ENCODE results near the gene COMMD4. TPM values are rescaled to one million over a fixed set of nuclear protein-coding genes. Genes with fewer than 3 reads are reported as not detected.
"Not testable (repeated sequence)": the region's sequence is repeated elsewhere in the genome, so short reads cannot be mapped to it uniquely, and the experiment has no call there.

Gene COMMD4
- total and polyA plus RNA-seq, 5 donors from 2014 or later, result 30.3 to 68.1 (median 47.5) TPM

DNA sequence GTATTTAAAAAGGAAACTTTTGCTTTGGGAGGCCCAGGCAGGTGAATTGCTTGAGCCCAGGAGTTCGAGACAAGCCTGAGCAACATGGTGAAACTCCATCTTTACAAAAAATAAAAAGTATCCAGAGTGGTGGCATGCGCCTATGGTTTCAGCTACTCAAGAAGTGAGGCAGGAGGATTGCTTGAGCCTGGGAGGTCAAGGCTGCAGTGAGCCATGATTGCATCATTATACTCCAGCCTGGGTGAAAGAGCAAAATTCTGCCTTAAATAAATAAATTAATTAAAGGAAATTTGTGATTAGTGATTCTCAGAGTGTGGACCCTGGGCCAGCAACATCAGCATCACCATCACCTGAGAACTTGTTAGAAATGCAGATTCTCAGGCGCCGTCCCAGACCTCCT, 9.9 kb upstream of the COMMD4 start:
- Histone ChIP-seq H3K27me3 (ENCODE audit: control insufficient read depth, insufficient read depth, low read length) (no peaks in the 10 kb centered on the region), H3K9me3 (ENCODE audit: control insufficient read depth in 2 of 2, low read length in 2 of 2) (no peaks in the 10 kb centered on the region), H3K27ac (ENCODE audit: insufficient read depth, low read length, poor library complexity, severe bottlenecking) (no peak overlapping the region), H3K36me3 (ENCODE audit: control insufficient read depth, insufficient read depth, low read length) (no peaks in the 10 kb centered on the region), H3K4me3 (ENCODE audit: low read depth, low read length) (no peak overlapping the region), H3K4me1 (ENCODE audit: control insufficient read depth, insufficient read depth, low read length, poor library complexity, severe bottlenecking) (no peaks in the 10 kb centered on the region)
- H3K4me1 Mint-ChIP-seq, result no peaks in the 10 kb centered on the region
- DNase-seq, result no peak
- no peaks in the 10 kb centered on the region for H3K9me3 Mint-ChIP-seq
- H3K27me3 Mint-ChIP-seq, result no peaks in the 10 kb centered on the region
- no peak overlapping the region for H3K4me3 Mint-ChIP-seq
- H3K36me3 Mint-ChIP-seq, result no peaks in the 10 kb centered on the region
- no peak for ATAC-seq (ENCODE audit: low read depth in 2 of 2)
- no peak overlapping the region for H3K27ac Mint-ChIP-seq

DNA sequence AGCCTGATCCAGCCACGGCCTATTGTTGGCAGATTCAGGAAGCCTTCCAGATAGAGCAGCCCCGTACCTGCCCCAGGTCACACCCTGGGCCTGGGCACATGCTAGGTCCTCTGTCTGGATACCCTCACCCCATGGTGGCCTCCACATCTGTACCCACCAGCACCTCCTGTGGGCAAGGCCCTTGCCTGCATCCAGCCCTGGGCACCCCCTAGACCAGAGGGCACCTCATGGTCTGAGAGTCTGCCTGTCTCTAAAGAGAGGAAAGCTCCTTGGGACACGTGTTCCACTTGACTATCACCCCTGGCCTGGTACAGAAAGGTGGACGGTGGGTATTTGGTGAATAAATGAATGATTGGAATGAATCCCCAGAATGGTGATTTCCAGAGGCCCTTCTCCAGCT, 8.9 kb upstream of the COMMD4 start:
- no peaks in the 10 kb centered on the region for H3K27me3 ChIP-seq (ENCODE audit: control insufficient read depth, insufficient read depth, low read length)
- no peak overlapping the region for H3K4me3 ChIP-seq (ENCODE audit: low read depth, low read length)
- Mint-ChIP-seq H3K4me3 (no peak overlapping the region), H3K27me3 (no peaks in the 10 kb centered on the region), H3K27ac (no peak overlapping the region), H3K36me3 (no peaks in the 10 kb centered on the region), H3K4me1 (no peaks in the 10 kb centered on the region), H3K9me3 (no peaks in the 10 kb centered on the region)
- ATAC-seq (ENCODE audit: low read depth in 2 of 2), result no peak
- no peak for DNase-seq
- no peaks in the 10 kb centered on the region for H3K9me3 ChIP-seq (ENCODE audit: control insufficient read depth in 2 of 2, low read length in 2 of 2)
- H3K27ac ChIP-seq (ENCODE audit: insufficient read depth, low read length, poor library complexity, severe bottlenecking), result no peak overlapping the region
- H3K4me1 ChIP-seq (ENCODE audit: control insufficient read depth, insufficient read depth, low read length, poor library complexity, severe bottlenecking), result no peaks in the 10 kb centered on the region
- no peaks in the 10 kb centered on the region for H3K36me3 ChIP-seq (ENCODE audit: control insufficient read depth, insufficient read depth, low read length)

DNA sequence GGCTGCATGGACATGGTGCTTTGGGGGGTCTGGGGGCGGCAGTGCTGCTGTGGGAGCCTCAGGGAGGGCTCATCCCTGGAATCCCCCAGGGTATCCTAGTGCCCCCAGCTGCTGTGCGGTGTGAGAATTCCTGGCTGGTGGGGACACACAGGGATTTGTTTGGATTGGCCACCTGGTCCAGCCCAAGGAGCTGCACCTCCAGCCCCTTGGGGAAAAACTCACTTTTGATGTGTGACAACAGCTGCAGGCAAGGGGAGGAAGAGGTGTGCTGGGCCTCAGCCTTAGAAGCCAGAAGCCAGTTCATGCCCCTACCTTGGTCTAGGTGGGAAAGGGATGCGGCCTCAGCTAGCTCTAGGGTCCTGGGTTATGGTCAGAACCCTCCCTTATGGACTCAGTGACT, 8.4 kb upstream of the COMMD4 start:
- H3K36me3 ChIP-seq (ENCODE audit: control insufficient read depth, insufficient read depth, low read length), result no peaks in the 10 kb centered on the region
- DNase-seq (no peak), ATAC-seq (ENCODE audit: low read depth in 2 of 2) (no peak)
- no peaks in the 10 kb centered on the region for H3K27me3 ChIP-seq (ENCODE audit: control insufficient read depth, insufficient read depth, low read length)
- no peak overlapping the region for H3K27ac ChIP-seq (ENCODE audit: insufficient read depth, low read length, poor library complexity, severe bottlenecking)
- H3K4me1 ChIP-seq (ENCODE audit: control insufficient read depth, insufficient read depth, low read length, poor library complexity, severe bottlenecking), result no peaks in the 10 kb centered on the region
- Mint-ChIP-seq H3K4me3 (no peak overlapping the region), H3K9me3 (no peaks in the 10 kb centered on the region), H3K27me3 (no peaks in the 10 kb centered on the region), H3K27ac (no peak overlapping the region), H3K4me1 (no peaks in the 10 kb centered on the region), H3K36me3 (no peaks in the 10 kb centered on the region)
- no peak overlapping the region for H3K4me3 ChIP-seq (ENCODE audit: low read depth, low read length)
- no peaks in the 10 kb centered on the region for H3K9me3 ChIP-seq (ENCODE audit: control insufficient read depth in 2 of 2, low read length in 2 of 2)

- H3K9me3 Mint-ChIP-seq, result no peaks in the 10 kb centered on the region
- Histone ChIP-seq H3K27ac (ENCODE audit: insufficient read depth, low read length, poor library complexity, severe bottlenecking) (no peak overlapping the region), H3K9me3 (ENCODE audit: control insufficient read depth in 2 of 2, low read length in 2 of 2) (no peaks in the 10 kb centered on the region), H3K4me1 (ENCODE audit: control insufficient read depth, insufficient read depth, low read length, poor library complexity, severe bottlenecking) (no peaks in the 10 kb centered on the region), H3K4me3 (ENCODE audit: low read depth, low read length) (no peak overlapping the region), H3K27me3 (ENCODE audit: control insufficient read depth, insufficient read depth, low read length) (no peaks in the 10 kb centered on the region), H3K36me3 (ENCODE audit: control insufficient read depth, insufficient read depth, low read length) (no peaks in the 10 kb centered on the region)
- no peak for ATAC-seq (ENCODE audit: low read depth in 2 of 2)
- no peak for DNase-seq
- H3K27ac Mint-ChIP-seq, result no peak overlapping the region
- no peaks in the 10 kb centered on the region for H3K36me3 Mint-ChIP-seq
- H3K27me3 Mint-ChIP-seq, result no peaks in the 10 kb centered on the region
- H3K4me3 Mint-ChIP-seq, result no peak overlapping the region
- no peaks in the 10 kb centered on the region for H3K4me1 Mint-ChIP-seq
Measured at GRCh38 chr15:75328493-75329314, 7.2 kb upstream of the COMMD4 start.

DNA sequence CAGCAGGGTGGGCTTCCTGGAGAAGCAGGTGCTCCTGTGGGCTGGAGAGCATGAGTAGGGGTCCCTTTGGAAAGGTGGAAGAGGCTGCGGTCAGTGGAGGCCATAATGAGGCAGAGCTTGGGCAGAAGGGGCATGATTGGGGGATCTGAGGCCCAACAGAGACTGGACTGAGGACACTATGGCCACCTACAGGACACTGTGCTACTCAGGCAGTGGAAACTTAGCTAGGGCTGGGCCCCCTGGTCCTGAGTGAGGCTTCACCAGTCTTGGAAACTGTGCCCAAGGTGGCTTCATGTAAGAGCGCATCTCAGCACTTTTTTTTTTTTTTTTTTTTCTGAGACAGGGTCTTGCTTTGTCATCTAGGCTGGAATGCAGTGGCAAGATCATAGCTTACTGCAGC, 6.3 kb upstream of the COMMD4 start:
- H3K4me1 Mint-ChIP-seq, result no peaks in the 10 kb centered on the region
- H3K36me3 Mint-ChIP-seq, result no peaks in the 10 kb centered on the region
- H3K4me3 ChIP-seq (ENCODE audit: low read depth, low read length), result no peak overlapping the region
- H3K27me3 ChIP-seq (ENCODE audit: control insufficient read depth, insufficient read depth, low read length), result no peaks in the 10 kb centered on the region
- H3K27ac ChIP-seq (ENCODE audit: insufficient read depth, low read length, poor library complexity, severe bottlenecking), result no peak overlapping the region
- H3K9me3 ChIP-seq (ENCODE audit: control insufficient read depth in 2 of 2, low read length in 2 of 2), result no peaks in the 10 kb centered on the region
- no peak for DNase-seq
- no peak overlapping the region for H3K27ac Mint-ChIP-seq
- no peaks in the 10 kb centered on the region for H3K27me3 Mint-ChIP-seq
- ATAC-seq (ENCODE audit: low read depth in 2 of 2), result no peak
- H3K4me3 Mint-ChIP-seq, result no peak overlapping the region
- H3K36me3 ChIP-seq (ENCODE audit: control insufficient read depth, insufficient read depth, low read length), result no peaks in the 10 kb centered on the region
- H3K4me1 ChIP-seq (ENCODE audit: control insufficient read depth, insufficient read depth, low read length, poor library complexity, severe bottlenecking), result no peaks in the 10 kb centered on the region
- no peaks in the 10 kb centered on the region for H3K9me3 Mint-ChIP-seq

GRCh38 chr15:75332093-75332492, 3.8 kb upstream of the COMMD4 start:
- H3K9me3 ChIP-seq (ENCODE audit: control insufficient read depth in 2 of 2, low read length in 2 of 2); H3K36me3 Mint-ChIP-seq; H3K4me3 ChIP-seq (ENCODE audit: low read depth, low read length); H3K36me3 ChIP-seq (ENCODE audit: control insufficient read depth, insufficient read depth, low read length); H3K27ac ChIP-seq (ENCODE audit: insufficient read depth, low read length, poor library complexity, severe bottlenecking); H3K27ac Mint-ChIP-seq; ATAC-seq (ENCODE audit: low read depth in 2 of 2); H3K27me3 Mint-ChIP-seq; H3K9me3 Mint-ChIP-seq; DNase-seq; H3K27me3 ChIP-seq (ENCODE audit: control insufficient read depth, insufficient read depth, low read length): not testable (repeated sequence)
- H3K4me3 Mint-ChIP-seq, result peak overlapping the region in 1 of 4 donors; percentile 11
- H3K4me1 Mint-ChIP-seq, result peaks cover 5 to 19% (median 15%) of the 10 kb centered on the region in 4 donors
- peaks cover 16% of the 10 kb centered on the region for H3K4me1 ChIP-seq (ENCODE audit: control insufficient read depth, insufficient read depth, low read length, poor library complexity, severe bottlenecking)

DNA sequence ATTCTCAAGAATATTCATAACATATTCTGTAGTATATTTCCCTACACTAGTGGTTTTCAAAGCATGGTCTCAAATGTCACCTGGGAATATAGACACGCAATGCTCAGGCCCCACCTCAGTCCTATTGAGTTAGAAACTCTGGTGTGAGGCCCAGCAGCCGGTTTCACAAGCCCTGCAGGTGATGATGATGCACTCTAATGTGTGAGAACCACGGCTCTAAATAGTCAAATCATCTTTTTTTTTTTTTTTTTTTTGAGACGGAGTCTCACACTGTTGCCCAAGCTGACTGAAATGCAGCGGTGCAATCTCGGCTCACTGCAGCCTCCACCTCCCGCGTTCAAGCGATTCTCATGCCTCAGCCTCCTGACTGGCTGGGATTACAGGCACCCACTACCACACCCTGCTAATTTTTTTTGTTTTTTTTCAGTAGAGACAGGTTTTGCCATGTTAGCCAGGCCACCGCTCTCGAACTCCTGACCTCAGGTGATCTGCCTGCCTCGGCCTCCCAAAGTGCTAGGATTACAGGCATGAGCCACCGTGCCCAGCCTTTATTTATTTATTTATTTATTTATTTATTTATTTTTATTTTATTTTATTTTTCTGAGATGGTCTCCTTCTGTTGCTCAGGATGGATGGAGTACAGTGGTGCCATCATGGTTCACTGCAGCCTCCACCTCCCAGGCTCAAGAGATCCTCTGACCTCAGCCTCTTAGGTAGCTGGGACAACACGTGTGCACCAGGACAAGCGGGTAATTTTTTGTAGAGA, 2.0 kb upstream of the COMMD4 start:
- H3K4me1 Mint-ChIP-seq, result peaks cover 5 to 28% (median 19%) of the 10 kb centered on the region in 4 donors
- H3K27me3 Mint-ChIP-seq, result not testable (repeated sequence)

More for the DNA sequence above, 2.0 kb upstream of the COMMD4 start:
- H3K9me3 ChIP-seq (ENCODE audit: control insufficient read depth in 2 of 2, low read length in 2 of 2); H3K27ac ChIP-seq (ENCODE audit: insufficient read depth, low read length, poor library complexity, severe bottlenecking); H3K4me3 ChIP-seq (ENCODE audit: low read depth, low read length); H3K27ac Mint-ChIP-seq; ATAC-seq (ENCODE audit: low read depth in 2 of 2); H3K36me3 Mint-ChIP-seq; DNase-seq; H3K9me3 Mint-ChIP-seq; H3K27me3 ChIP-seq (ENCODE audit: control insufficient read depth, insufficient read depth, low read length); H3K36me3 ChIP-seq (ENCODE audit: control insufficient read depth, insufficient read depth, low read length): not testable (repeated sequence)
- H3K4me1 ChIP-seq (ENCODE audit: control insufficient read depth, insufficient read depth, low read length, poor library complexity, severe bottlenecking), result peaks cover 17% of the 10 kb centered on the region
- peak overlapping the region in 1 of 4 donors; percentile 97 for H3K4me3 Mint-ChIP-seq

All from CD4-positive, CD25-positive, alpha-beta regulatory T cell (primary cell).